GM18520 (cell line): Measurements from ENCODE around the gene PDE11A.

Source experiments
- ATAC-seq: cut with Tn5 transposase; IDR thresholded peaks from one replicate; pipeline ENCODE4 v1.9.1; 2021; ENCODE audit not compliant: unreplicated experiment

PDE11A gene

GRCh38 chr2:177639262-177639914 lies 433.2 kb downstream of the PDE11A start:
- no peak for ATAC-seq

GRCh38 chr2:177638507-177638906 lies 434.1 kb downstream of the PDE11A start:
- ATAC-seq = no peak

GRCh38 chr2:177636672-177637071 lies 435.9 kb downstream of the PDE11A start:
- ATAC-seq = no peak

- no peak for ATAC-seq
Observed at GRCh38 chr2:177635696-177636095, 436.9 kb downstream of the PDE11A start.

- ATAC-seq = no peak
Observed at GRCh38 chr2:177633910-177634294, 438.7 kb downstream of the PDE11A start.

GRCh38 chr2:177633111-177633510 lies 439.5 kb downstream of the PDE11A start:
- ATAC-seq = no peak

GRCh38 chr2:177631680-177632079 lies 440.9 kb downstream of the PDE11A start:
- ATAC-seq = no peak

GRCh38 chr2:177629357-177630024 lies 443.1 kb downstream of the PDE11A start:
- ATAC-seq = no peak

- no peak for ATAC-seq
Observed at GRCh38 chr2:177628831-177629230, 443.7 kb downstream of the PDE11A start.

GRCh38 chr2:177625744-177626650 lies 446.6 kb downstream of the PDE11A start:
- ATAC-seq = no peak

GRCh38 chr2:177622521-177622920 lies 450.1 kb downstream of the PDE11A start:
- ATAC-seq = no peak

- ATAC-seq = no peak
Observed at GRCh38 chr2:177619986-177620385, 452.6 kb downstream of the PDE11A start.

- no peak for ATAC-seq
Observed at GRCh38 chr2:177619461-177619860, 453.1 kb downstream of the PDE11A start.

- peak; percentile 88 for ATAC-seq
Observed at GRCh38 chr2:177618255-177619253, 454.0 kb downstream of the PDE11A start.

GRCh38 chr2:177617849-177618248 lies 454.7 kb downstream of the PDE11A start:
- no peak for ATAC-seq

- no peak for ATAC-seq
Observed at GRCh38 chr2:177616731-177617130, 455.8 kb downstream of the PDE11A start.

GRCh38 chr2:177616066-177616465 lies 456.5 kb downstream of the PDE11A start:
- ATAC-seq = no peak

GRCh38 chr2:177612659-177613058 lies 459.9 kb downstream of the PDE11A start:
- ATAC-seq = no peak

- ATAC-seq = no peak
Observed at GRCh38 chr2:177611310-177611886, 461.2 kb downstream of the PDE11A start.

- ATAC-seq = no peak
Observed at GRCh38 chr2:177610813-177611212, 461.8 kb downstream of the PDE11A start.
